ENCODE measurements around the gene AIFM1. TPM values are rescaled to one million over a fixed set of nuclear protein-coding genes. Genes with fewer than 3 reads are reported as not detected.

AIFM1 gene
- polyA plus RNA-seq, 1 donor (not counting 4 experiments of a cell fraction or from before 2014, with no cell fraction given): 52.5 TPM

DNA sequence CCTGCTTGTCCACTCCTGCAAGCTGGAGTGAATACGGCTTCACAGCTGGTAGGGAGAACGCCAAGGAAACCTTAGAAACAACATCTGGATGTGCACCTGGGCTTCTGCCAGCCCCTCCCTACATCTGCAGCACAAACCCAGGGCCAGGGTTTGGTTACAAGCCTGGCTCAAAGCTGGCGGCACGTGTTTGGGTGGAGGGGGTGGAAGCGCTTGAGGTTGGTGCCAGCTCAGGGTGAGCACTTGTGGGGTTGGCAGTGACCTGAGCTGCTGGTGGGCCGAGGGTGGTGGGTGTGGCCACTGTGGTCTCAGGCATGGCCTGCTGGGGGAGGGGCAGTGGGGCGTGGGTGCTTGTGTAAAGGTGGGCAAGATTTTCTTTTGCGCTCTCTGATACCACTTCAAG is 70.9 kb downstream of the AIFM1 start:
- Histone ChIP-seq H3K9me3 (ENCODE audit: control insufficient read depth, low read depth, low read length) (no peaks in the 10 kb centered on the region), H3K79me2 (ENCODE audit: control insufficient read depth, insufficient read depth, low read length) (peaks cover 51% of the 10 kb centered on the region), H3K4me2 (ENCODE audit: control insufficient read depth, extremely low read depth, insufficient read depth, low read depth, low read length) (no peak overlapping the region), H3K9ac (ENCODE audit: control insufficient read depth, extremely low read depth, insufficient read depth, low read length) (no peak overlapping the region), H2AFZ (ENCODE audit: control insufficient read depth, low read length) (no peak overlapping the region), H4K20me1 (ENCODE audit: control insufficient read depth, extremely low read depth, insufficient read depth, low read length) (peaks cover 8% of the 10 kb centered on the region), H3K9me1 (ENCODE audit: control insufficient read depth, extremely low read depth, insufficient read depth, low read length) (no peaks in the 10 kb centered on the region), H3K4me1 (ENCODE audit: control insufficient read depth, extremely low read depth, insufficient read depth, low read length) (peaks cover 24% of the 10 kb centered on the region), H3K27me3 (ENCODE audit: control insufficient read depth, extremely low read depth, insufficient read depth, low read length) (no peaks in the 10 kb centered on the region), H3K36me3 (ENCODE audit: control insufficient read depth in 2 of 2, extremely low read depth in 1 of 2, insufficient read depth in 2 of 2, low read length in 2 of 2) (no peaks in the 10 kb centered on the region), H3K27ac (ENCODE audit: control insufficient read depth, insufficient read depth, low read length) (no peak overlapping the region), H3K4me3 (ENCODE audit: control insufficient read depth in 2 of 3, extremely low read depth in 1 of 3, insufficient read depth in 2 of 3, low read depth in 1 of 3, low read length in 3 of 3) (no peak overlapping the region)
- no peak for FAIRE-seq
- dilution Hi-C loops (cut with MboI; ENCODE audit: extremely low pct_ligation_motif_present, low sequenced_read_pairs): no loop called here
- no peak for DNase-seq (ENCODE audit: low read depth, low spot score)
- TF ChIP-seq, protein P1, sequence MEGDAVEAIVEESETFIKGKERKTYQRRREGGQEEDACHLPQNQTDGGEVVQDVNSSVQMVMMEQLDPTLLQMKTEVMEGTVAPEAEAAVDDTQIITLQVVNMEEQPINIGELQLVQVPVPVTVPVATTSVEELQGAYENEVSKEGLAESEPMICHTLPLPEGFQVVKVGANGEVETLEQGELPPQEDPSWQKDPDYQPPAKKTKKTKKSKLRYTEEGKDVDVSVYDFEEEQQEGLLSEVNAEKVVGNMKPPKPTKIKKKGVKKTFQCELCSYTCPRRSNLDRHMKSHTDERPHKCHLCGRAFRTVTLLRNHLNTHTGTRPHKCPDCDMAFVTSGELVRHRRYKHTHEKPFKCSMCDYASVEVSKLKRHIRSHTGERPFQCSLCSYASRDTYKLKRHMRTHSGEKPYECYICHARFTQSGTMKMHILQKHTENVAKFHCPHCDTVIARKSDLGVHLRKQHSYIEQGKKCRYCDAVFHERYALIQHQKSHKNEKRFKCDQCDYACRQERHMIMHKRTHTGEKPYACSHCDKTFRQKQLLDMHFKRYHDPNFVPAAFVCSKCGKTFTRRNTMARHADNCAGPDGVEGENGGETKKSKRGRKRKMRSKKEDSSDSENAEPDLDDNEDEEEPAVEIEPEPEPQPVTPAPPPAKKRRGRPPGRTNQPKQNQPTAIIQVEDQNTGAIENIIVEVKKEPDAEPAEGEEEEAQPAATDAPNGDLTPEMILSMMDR (optimal IDR thresholded peaks at IDR 0.05 in 1 of 3, IDR thresholded peaks at IDR 0.05 in 1 of 3, conservative IDR thresholded peaks at IDR 0.05 in 1 of 3; ENCODE audit: extremely low read depth in 1 of 3, insufficient read depth in 2 of 3, low read length in 3 of 3): no peak
- no peak for TF ChIP-seq EZH2 (IDR thresholded peaks at IDR 0.05; ENCODE audit: low read length)

DNA sequence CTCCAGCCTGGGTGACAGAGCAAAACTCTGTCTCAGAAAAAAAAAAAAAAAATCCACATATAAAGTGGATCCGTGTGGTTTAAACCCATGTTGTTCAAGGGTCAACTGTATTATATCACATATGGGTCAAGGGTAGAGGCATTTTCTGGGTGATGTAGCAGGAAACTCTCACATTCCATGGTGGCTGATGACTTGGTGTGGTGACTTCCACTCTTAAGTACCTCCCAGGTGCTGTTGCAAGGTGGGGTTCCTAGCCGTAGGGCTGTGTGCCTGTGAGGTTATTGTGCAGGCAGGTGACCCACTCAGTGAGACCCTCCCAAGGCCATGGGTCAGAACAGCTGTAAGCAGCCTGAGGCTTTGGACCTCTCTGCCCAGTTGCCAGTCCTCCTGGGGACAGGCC is 72.4 kb downstream of the AIFM1 start:
- peaks cover 46% of the 10 kb centered on the region for H3K79me2 ChIP-seq (ENCODE audit: control insufficient read depth, insufficient read depth, low read length)

More for the DNA sequence above, 72.4 kb downstream of the AIFM1 start:
- Histone ChIP-seq H3K27me3 (ENCODE audit: control insufficient read depth, extremely low read depth, insufficient read depth, low read length) (no peaks in the 10 kb centered on the region), H3K4me2 (ENCODE audit: control insufficient read depth, extremely low read depth, insufficient read depth, low read depth, low read length) (no peak overlapping the region), H3K36me3 (ENCODE audit: control insufficient read depth in 2 of 2, extremely low read depth in 1 of 2, insufficient read depth in 2 of 2, low read length in 2 of 2) (no peaks in the 10 kb centered on the region), H3K27ac (ENCODE audit: control insufficient read depth, insufficient read depth, low read length) (no peak overlapping the region), H3K9ac (ENCODE audit: control insufficient read depth, extremely low read depth, insufficient read depth, low read length) (no peak overlapping the region), H3K4me1 (ENCODE audit: control insufficient read depth, extremely low read depth, insufficient read depth, low read length) (peaks cover 18% of the 10 kb centered on the region), H2AFZ (ENCODE audit: control insufficient read depth, low read length) (no peak overlapping the region), H3K9me3 (ENCODE audit: control insufficient read depth, low read depth, low read length) (no peaks in the 10 kb centered on the region), H4K20me1 (ENCODE audit: control insufficient read depth, extremely low read depth, insufficient read depth, low read length) (peaks cover 10% of the 10 kb centered on the region), H3K9me1 (ENCODE audit: control insufficient read depth, extremely low read depth, insufficient read depth, low read length) (no peaks in the 10 kb centered on the region), H3K4me3 (ENCODE audit: control insufficient read depth in 2 of 3, extremely low read depth in 1 of 3, insufficient read depth in 2 of 3, low read depth in 1 of 3, low read length in 3 of 3) (no peak overlapping the region)
- DNase-seq (ENCODE audit: low read depth, low spot score) (no peak), FAIRE-seq (no peak)
- no peak for TF ChIP-seq EZH2 (IDR thresholded peaks at IDR 0.05; ENCODE audit: low read length)
- TF ChIP-seq, protein P1 (optimal IDR thresholded peaks at IDR 0.05 in 1 of 3, IDR thresholded peaks at IDR 0.05 in 1 of 3, conservative IDR thresholded peaks at IDR 0.05 in 1 of 3; ENCODE audit: extremely low read depth in 1 of 3, insufficient read depth in 2 of 3, low read length in 3 of 3): no peak
- dilution Hi-C loops (cut with MboI; ENCODE audit: extremely low pct_ligation_motif_present, low sequenced_read_pairs): no loop called here
